Measurements from ENCODE around the gene SUGP1. TPM values are rescaled to one million over a fixed set of nuclear protein-coding genes. Genes with fewer than 3 reads are reported as not detected.

SUGP1 gene, protein sequence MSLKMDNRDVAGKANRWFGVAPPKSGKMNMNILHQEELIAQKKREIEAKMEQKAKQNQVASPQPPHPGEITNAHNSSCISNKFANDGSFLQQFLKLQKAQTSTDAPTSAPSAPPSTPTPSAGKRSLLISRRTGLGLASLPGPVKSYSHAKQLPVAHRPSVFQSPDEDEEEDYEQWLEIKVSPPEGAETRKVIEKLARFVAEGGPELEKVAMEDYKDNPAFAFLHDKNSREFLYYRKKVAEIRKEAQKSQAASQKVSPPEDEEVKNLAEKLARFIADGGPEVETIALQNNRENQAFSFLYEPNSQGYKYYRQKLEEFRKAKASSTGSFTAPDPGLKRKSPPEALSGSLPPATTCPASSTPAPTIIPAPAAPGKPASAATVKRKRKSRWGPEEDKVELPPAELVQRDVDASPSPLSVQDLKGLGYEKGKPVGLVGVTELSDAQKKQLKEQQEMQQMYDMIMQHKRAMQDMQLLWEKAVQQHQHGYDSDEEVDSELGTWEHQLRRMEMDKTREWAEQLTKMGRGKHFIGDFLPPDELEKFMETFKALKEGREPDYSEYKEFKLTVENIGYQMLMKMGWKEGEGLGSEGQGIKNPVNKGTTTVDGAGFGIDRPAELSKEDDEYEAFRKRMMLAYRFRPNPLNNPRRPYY
- 25.5 TPM for total RNA-seq

GRCh38 chr19:19320361-19321140 is at the start of gene SUGP1, which contains the start of gene MAU2:
TSS of gene SUGP1 (minus strand) at chr19:19320509. CDS start at chr19:19320496, 13 bp downstream.
TSS of gene MAU2 (plus strand) at chr19:19320829. CDS start at chr19:19320860, 31 bp downstream.
- Histone ChIP-seq H3K36me3 (peaks cover 0 to 30% of the 10 kb centered on the region in 2 donors), H3K4me1 (peaks cover 49% of the 10 kb centered on the region)
- intact Hi-C loops (cut with DNase I) = no loop called here

GRCh38 chr19:19368087-19368486 is 47.8 kb upstream of the SUGP1 start:
- Histone ChIP-seq H3K27ac (no peak overlapping the region), H3K36me3 (no peaks in the 10 kb centered on the region), H3K27me3 (no peaks in the 10 kb centered on the region), H3K9me3 (no peaks in the 10 kb centered on the region), H3K4me1 (peaks cover 19% of the 10 kb centered on the region), H3K4me3 (no peak overlapping the region)
- intact Hi-C loops (cut with DNase I) = loop anchor here (5.0 kb wide), 1 partner anchor 124 kb away; no protein-coding TSS in a partner anchor
- no peak for DNase-seq (ENCODE audit: extremely low spot score in 2 of 2)
- TF ChIP-seq POLR2AphosphoS5 (IDR thresholded peaks at IDR 0.05; ENCODE audit: insufficient read depth in 1 of 2, low read depth in 1 of 2) (no peak), POLR2A (IDR thresholded peaks at IDR 0.05) (no peak)
- TF ChIP-seq, protein P1, sequence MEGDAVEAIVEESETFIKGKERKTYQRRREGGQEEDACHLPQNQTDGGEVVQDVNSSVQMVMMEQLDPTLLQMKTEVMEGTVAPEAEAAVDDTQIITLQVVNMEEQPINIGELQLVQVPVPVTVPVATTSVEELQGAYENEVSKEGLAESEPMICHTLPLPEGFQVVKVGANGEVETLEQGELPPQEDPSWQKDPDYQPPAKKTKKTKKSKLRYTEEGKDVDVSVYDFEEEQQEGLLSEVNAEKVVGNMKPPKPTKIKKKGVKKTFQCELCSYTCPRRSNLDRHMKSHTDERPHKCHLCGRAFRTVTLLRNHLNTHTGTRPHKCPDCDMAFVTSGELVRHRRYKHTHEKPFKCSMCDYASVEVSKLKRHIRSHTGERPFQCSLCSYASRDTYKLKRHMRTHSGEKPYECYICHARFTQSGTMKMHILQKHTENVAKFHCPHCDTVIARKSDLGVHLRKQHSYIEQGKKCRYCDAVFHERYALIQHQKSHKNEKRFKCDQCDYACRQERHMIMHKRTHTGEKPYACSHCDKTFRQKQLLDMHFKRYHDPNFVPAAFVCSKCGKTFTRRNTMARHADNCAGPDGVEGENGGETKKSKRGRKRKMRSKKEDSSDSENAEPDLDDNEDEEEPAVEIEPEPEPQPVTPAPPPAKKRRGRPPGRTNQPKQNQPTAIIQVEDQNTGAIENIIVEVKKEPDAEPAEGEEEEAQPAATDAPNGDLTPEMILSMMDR (IDR thresholded peaks at IDR 0.05) = no peak

More at GRCh38 chr19:19320361-19321140, at the start of gene SUGP1, which contains the start of gene MAU2:
- H3K27me3 ChIP-seq = no peaks in the 10 kb centered on the region
- no peak for DNase-seq (ENCODE audit: extremely low spot score in 2 of 2)
- H3K9me3 ChIP-seq = no peaks in the 10 kb centered on the region
- peak within 1 kb of the TSS; percentile 96 to 97 for H3K4me3 ChIP-seq
- TF ChIP-seq POLR2A (IDR thresholded peaks at IDR 0.05) = peak in 1 of 2 donors; percentile 34
- TF ChIP-seq, protein P1 (IDR thresholded peaks at IDR 0.05) = peak in 2 of 3 experiments; percentile 50 to 61
- TF ChIP-seq POLR2AphosphoS5 (IDR thresholded peaks at IDR 0.05; ENCODE audit: insufficient read depth in 1 of 2, low read depth in 1 of 2) = peak; percentile 71 to 94
- H3K27ac ChIP-seq = peak within 1 kb of the TSS; percentile 89

DNA sequence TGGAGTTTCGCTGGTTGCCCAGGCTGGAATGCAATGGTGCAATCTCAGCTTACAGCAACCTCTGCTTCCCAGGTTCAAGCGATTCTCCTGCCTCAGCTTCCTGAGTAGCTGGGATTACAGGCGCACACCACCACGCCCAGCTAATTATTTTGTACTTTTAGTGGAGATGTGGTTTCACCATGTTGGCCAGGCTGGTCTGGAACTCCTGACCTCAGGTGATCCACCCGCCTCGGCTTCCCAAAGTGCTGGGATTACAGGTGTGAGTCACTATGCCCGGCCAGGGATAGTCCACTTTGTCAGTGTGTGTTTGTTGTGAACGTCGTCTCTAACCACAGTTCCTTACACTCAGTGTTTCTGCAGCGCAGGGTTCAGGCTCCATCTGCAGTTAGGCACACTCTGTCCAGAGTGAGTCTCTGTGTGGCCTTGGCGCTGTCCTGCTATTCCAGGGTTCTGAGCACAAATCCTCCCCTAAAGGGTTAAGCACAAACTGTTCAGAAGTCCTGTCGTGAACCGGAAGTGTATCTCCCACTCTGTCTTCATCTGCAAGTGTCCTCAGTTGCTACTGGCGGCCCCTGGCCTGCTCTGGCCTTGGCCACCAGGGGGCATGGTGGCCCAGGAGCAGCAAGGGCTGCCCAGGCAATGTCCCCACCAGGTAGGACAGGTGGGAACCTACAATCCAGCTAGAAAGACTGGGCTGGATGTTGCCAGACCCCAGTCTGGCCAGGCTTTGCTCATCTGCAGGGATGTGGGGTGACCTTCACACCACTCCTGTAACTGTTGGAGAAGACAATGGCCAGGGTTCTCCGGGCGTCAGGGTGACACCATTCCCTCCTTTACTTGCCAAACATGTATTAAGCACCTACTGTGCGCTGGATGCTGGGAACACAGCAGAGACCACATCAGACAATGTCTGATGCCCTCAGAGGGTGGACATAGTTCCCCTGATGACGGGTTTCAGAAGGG is 46.4 kb upstream of the SUGP1 start:
- no peaks in the 10 kb centered on the region for H3K36me3 ChIP-seq
- no peaks in the 10 kb centered on the region for H3K27me3 ChIP-seq
- no peaks in the 10 kb centered on the region for H3K9me3 ChIP-seq
- peak in 1 of 2 donors; percentile 87 for DNase-seq (ENCODE audit: extremely low spot score in 2 of 2)
- H3K4me3 ChIP-seq = no peak overlapping the region
- no peak overlapping the region for H3K27ac ChIP-seq
- H3K4me1 ChIP-seq = peaks cover 11% of the 10 kb centered on the region
- no peak for TF ChIP-seq POLR2A (IDR thresholded peaks at IDR 0.05)
- TF ChIP-seq POLR2AphosphoS5 (IDR thresholded peaks at IDR 0.05; ENCODE audit: insufficient read depth in 1 of 2, low read depth in 1 of 2) = peak; percentile 19 to 28
- TF ChIP-seq, protein P1 (IDR thresholded peaks at IDR 0.05) = peak; percentile 71 to 88 (median 83)
- intact Hi-C loops (cut with DNase I) = loop anchor here (5.0 kb wide), 1 partner anchor 126 kb away; no protein-coding TSS in a partner anchor

DNA sequence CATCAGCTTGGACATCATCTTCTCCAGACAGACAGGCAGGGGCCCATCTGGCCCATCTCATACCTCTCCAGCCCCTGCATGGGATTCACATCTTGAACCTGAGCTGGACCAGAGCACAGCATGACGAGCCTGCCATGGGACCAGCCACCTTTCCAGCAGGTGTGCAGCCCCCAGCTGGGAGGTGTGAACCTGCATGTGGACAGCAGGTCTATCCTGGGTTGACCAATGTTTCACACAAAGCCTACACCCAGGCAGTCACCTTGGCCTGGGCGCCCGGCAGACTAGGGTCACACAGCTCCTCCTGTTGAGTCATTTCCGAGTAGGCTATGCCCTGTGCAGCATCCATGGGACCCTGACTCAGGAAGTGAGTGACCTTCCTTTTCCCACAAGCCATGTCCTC is 41.8 kb upstream of the SUGP1 start:
- H3K4me3 ChIP-seq = no peak overlapping the region
- no peaks in the 10 kb centered on the region for H3K9me3 ChIP-seq
- peaks cover 15% of the 10 kb centered on the region for H3K4me1 ChIP-seq
- no peaks in the 10 kb centered on the region for H3K27me3 ChIP-seq
- H3K36me3 ChIP-seq = peaks cover 0 to 5% of the 10 kb centered on the region in 2 donors
- intact Hi-C loops (cut with DNase I) = no loop called here
- no peak for DNase-seq (ENCODE audit: extremely low spot score in 2 of 2)
- H3K27ac ChIP-seq = no peak overlapping the region
- no peak for TF ChIP-seq POLR2A (IDR thresholded peaks at IDR 0.05)
- no peak for TF ChIP-seq POLR2AphosphoS5 (IDR thresholded peaks at IDR 0.05; ENCODE audit: insufficient read depth in 1 of 2, low read depth in 1 of 2)
- TF ChIP-seq, protein P1 (IDR thresholded peaks at IDR 0.05) = no peak
